Transverse colon (tissue), 4 donors: ENCODE measurements around the gene PDE7B. TPM values are rescaled to one million over a fixed set of nuclear protein-coding genes. Genes with fewer than 3 reads are reported as not detected.

Experiments
- DNase-seq: peaks from one replicate; pipeline ENCODE4 v3.0.0-alpha.2; 2019
- H3K27ac ChIP-seq, 4 donors: fragments of 200-600 bp; sonication (generic); 2 replicates each; pipeline ENCODE4 v1.5.1; 2016 to 2018; ENCODE audit warnings: inconsistent platforms in 4 of 4
- H3K27me3 ChIP-seq: fragments of 200-600 bp; sonication (generic); 2 replicates; pipeline ENCODE4 v1.5.1; 2017; ENCODE audit warnings: inconsistent platforms
- H3K36me3 ChIP-seq, 4 donors: fragments of 200-600 bp; sonication (generic); 2 replicates each; pipeline ENCODE4 v1.5.1; 2017 to 2019; ENCODE audit warnings: inconsistent platforms in 4 of 4
- H3K4me1 ChIP-seq, 4 donors: fragments of 200-600 bp; sonication (generic); 2 replicates each; pipeline ENCODE4 v1.5.1; 2017 to 2020; ENCODE audit warnings: inconsistent platforms in 4 of 4
- H3K4me3 ChIP-seq, 4 donors: fragments of 200-600 bp; sonication (generic); 1 replicate in 1 of 4; 2 replicates in 3 of 4; pipeline versions ENCODE4 v1.5.1 to v1.6.1; 2017 to 2019; ENCODE audit warnings: inconsistent platforms in 4 of 4
- H3K9me3 ChIP-seq, 2 donors: fragments of 200-600 bp; sonication (generic); 2 replicates each; pipeline ENCODE4 v1.5.1; 2017 to 2019; ENCODE audit warnings: inconsistent platforms in 2 of 2
- CTCF ChIP-seq, 5 experiments: fragments of 200-600 bp in 3 of 5; fragments of 450-650 bp in 2 of 5; sonication (generic) in 3 of 5; IDR thresholded peaks; 1 replicate in 2 of 5; 2 replicates in 3 of 5; pipeline ENCODE4 v1.5.1; 2016 to 2017; ENCODE audit warnings: antibody characterized with exemption in 5 of 5, inconsistent platforms in 3 of 5, mild to moderate bottlenecking in 2 of 5, moderate library complexity in 1 of 5
- EP300 ChIP-seq: sonication (generic); formaldehyde crosslinking; IDR thresholded peaks from one replicate; pipeline ENCODE4 v1.6.1; 2017; ENCODE audit warnings: antibody characterized with exemption, low read depth
- POLR2A ChIP-seq: fragments of 450-650 bp; IDR thresholded peaks from one replicate; pipeline ENCODE4 v1.6.1; 2016; ENCODE audit warnings: antibody characterized with exemption, mild to moderate bottlenecking, moderate library complexity
- POLR2AphosphoS5 ChIP-seq, 3 donors: sonication (generic); formaldehyde crosslinking; IDR thresholded peaks; one replicate each; pipeline ENCODE4 v1.6.1; 2016; ENCODE audit warnings: antibody characterized with exemption in 3 of 3
- WGBS, 2 donors: methylation state at CpG; one replicate each; pipeline ENCODE4 v1.1.5; 2018; ENCODE audit warnings: low coverage in 1 of 2; 5-methylcytosine and 5-hydroxymethylcytosine counted together
- in situ Hi-C, 4 donors: fragments of 200-750 bp; cut with MboI; loops; one replicate each; pipeline versions ENCODE4 v1.15.0 to v1.15.1; 2017; ENCODE audit warnings: low sequenced_read_pairs in 3 of 4, low pct_ligation_motif_present in 1 of 4, low pct_unique_long_range_greater_than_20kb in 1 of 4
- intact Hi-C: fragments of 100-400 bp; cut with DNase I; formaldehyde crosslinking; loops from one replicate; pipeline ENCODE4 v1.15.1; 2023; ENCODE audit warnings: low total_unique reads
- total RNA-seq, 4 donors: library from RNA; depleted of rRNA; stranded (reverse); fragments of >200 nt; gene quantifications; one replicate each; pipeline ENCODE4 v1.1.0, GENCODE V29; 2016

Gene PDE7B
- total RNA-seq, 4 donors from 2014 or later = 0.40 to 2.2 (median 1.4) TPM

- no peak for TF ChIP-seq POLR2AphosphoS5 (IDR thresholded peaks at IDR 0.05)
- no peak for TF ChIP-seq EP300
- TF ChIP-seq POLR2A = no peak
- no peak for TF ChIP-seq CTCF (IDR thresholded peaks at IDR 0.05)
- DNase-seq = no peak
- in situ Hi-C loops = no loop called here
- H3K27ac ChIP-seq = no peak overlapping the region
- intact Hi-C loops = loop anchor here (5.0 kb wide), 1 partner anchor 980 kb away; no protein-coding TSS in a partner anchor
- no peaks in the 10 kb centered on the region for H3K36me3 ChIP-seq
- H3K4me3 ChIP-seq = no peak overlapping the region
- no peaks in the 10 kb centered on the region for H3K9me3 ChIP-seq
- H3K27me3 ChIP-seq = no peaks in the 10 kb centered on the region
- no peaks in the 10 kb centered on the region for H3K4me1 ChIP-seq
Measured at GRCh38 chr6:135972150-135972549, 120.6 kb downstream of the PDE7B start.

GRCh38 chr6:135972586-135972985 is 121.1 kb downstream of the PDE7B start:
- Histone ChIP-seq H3K9me3 (no peaks in the 10 kb centered on the region), H3K4me3 (no peak overlapping the region), H3K27me3 (no peaks in the 10 kb centered on the region), H3K36me3 (no peaks in the 10 kb centered on the region), H3K27ac (no peak overlapping the region), H3K4me1 (no peaks in the 10 kb centered on the region)
- no peak for DNase-seq
- in situ Hi-C loops (no loop called here), intact Hi-C loops (loop anchor here (5.0 kb wide), 1 partner anchor 980 kb away; no protein-coding TSS in a partner anchor)
- WGBS, 2 donors = 69 to 81% methylated on average over 2 of the region's 2 CpGs
- TF ChIP-seq CTCF (IDR thresholded peaks at IDR 0.05) (no peak), POLR2AphosphoS5 (IDR thresholded peaks at IDR 0.05) (no peak), EP300 (no peak), POLR2A (no peak)

GRCh38 chr6:135974426-135974825 is 122.9 kb downstream of the PDE7B start:
- Histone ChIP-seq H3K27ac (no peak overlapping the region), H3K4me1 (no peaks in the 10 kb centered on the region), H3K9me3 (no peaks in the 10 kb centered on the region), H3K36me3 (no peaks in the 10 kb centered on the region), H3K4me3 (no peak overlapping the region), H3K27me3 (no peaks in the 10 kb centered on the region)
- intact Hi-C loops = loop anchor here (5.0 kb wide), 1 partner anchor 982 kb away; no protein-coding TSS in a partner anchor
- DNase-seq = no peak
- in situ Hi-C loops = no loop called here
- WGBS, 2 donors = 0 to 76% methylated on average over 1 of the region's 1 CpG
- no peak for TF ChIP-seq POLR2A
- no peak for TF ChIP-seq CTCF (IDR thresholded peaks at IDR 0.05)
- no peak for TF ChIP-seq POLR2AphosphoS5 (IDR thresholded peaks at IDR 0.05)
- no peak for TF ChIP-seq EP300

- Histone ChIP-seq H3K27me3 (no peaks in the 10 kb centered on the region), H3K27ac (no peak overlapping the region), H3K9me3 (no peaks in the 10 kb centered on the region), H3K36me3 (no peaks in the 10 kb centered on the region), H3K4me3 (no peak overlapping the region), H3K4me1 (no peaks in the 10 kb centered on the region)
- in situ Hi-C loops = no loop called here
- intact Hi-C loops = no loop called here
- DNase-seq = no peak
- TF ChIP-seq POLR2AphosphoS5 (IDR thresholded peaks at IDR 0.05) (no peak), POLR2A (no peak), EP300 (no peak)
Measured at GRCh38 chr6:135976585-135976984, 125.1 kb downstream of the PDE7B start.

GRCh38 chr6:135983093-135983492 is 131.6 kb downstream of the PDE7B start:
- TF ChIP-seq CTCF (IDR thresholded peaks at IDR 0.05) (no peak), EP300 (no peak), POLR2A (no peak), POLR2AphosphoS5 (IDR thresholded peaks at IDR 0.05) (no peak)
- 73% methylated on average over 3 of the region's 3 CpGs for WGBS, 2 donors
- H3K36me3 ChIP-seq = no peaks in the 10 kb centered on the region
- no peak overlapping the region for H3K4me3 ChIP-seq
- no peaks in the 10 kb centered on the region for H3K27me3 ChIP-seq
- H3K27ac ChIP-seq = no peak overlapping the region
- H3K4me1 ChIP-seq = no peaks in the 10 kb centered on the region
- in situ Hi-C loops (no loop called here), intact Hi-C loops (no loop called here)
- no peak for DNase-seq
- H3K9me3 ChIP-seq = no peaks in the 10 kb centered on the region
